Kasumi-1 (cell line): ENCODE data around the gene VIM.

Experiments
- DNase-seq, 2 experiments: peaks; one replicate each; lab custom pipeline; 2025; lab: John Stamatoyannopoulos, UW

VIM gene

DNA sequence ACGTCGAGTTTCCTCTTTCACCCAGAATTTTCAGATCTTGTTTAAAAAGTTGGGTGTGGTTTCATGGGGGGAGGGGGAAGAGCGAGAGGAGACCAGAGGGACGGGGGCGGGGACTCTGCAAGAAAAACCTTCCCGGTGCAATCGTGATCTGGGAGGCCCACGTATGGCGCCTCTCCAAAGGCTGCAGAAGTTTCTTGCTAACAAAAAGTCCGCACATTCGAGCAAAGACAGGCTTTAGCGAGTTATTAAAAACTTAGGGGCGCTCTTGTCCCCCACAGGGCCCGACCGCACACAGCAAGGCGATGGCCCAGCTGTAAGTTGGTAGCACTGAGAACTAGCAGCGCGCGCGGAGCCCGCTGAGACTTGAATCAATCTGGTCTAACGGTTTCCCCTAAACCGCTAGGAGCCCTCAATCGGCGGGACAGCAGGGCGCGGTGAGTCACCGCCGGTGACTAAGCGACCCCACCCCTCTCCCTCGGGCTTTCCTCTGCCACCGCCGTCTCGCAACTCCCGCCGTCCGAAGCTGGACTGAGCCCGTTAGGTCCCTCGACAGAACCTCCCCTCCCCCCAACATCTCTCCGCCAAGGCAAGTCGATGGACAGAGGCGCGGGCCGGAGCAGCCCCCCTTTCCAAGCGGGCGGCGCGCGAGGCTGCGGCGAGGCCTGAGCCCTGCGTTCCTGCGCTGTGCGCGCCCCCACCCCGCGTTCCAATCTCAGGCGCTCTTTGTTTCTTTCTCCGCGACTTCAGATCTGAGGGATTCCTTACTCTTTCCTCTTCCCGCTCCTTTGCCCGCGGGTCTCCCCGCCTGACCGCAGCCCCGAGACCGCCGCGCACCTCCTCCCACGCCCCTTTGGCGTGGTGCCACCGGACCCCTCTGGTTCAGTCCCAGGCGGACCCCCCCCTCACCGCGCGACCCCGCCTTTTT lies at the start of gene VIM:
TSS of gene VIM (plus strand) at position 151 of the 925 bp plus-strand sequence. CDS start 1,182 bp downstream, outside the sequence.
- DNase-seq, result peak; percentile 73 to 80

GRCh38 chr10:17179002-17179401 lies 49.0 kb upstream of the VIM start:
- no peak for DNase-seq

DNA sequence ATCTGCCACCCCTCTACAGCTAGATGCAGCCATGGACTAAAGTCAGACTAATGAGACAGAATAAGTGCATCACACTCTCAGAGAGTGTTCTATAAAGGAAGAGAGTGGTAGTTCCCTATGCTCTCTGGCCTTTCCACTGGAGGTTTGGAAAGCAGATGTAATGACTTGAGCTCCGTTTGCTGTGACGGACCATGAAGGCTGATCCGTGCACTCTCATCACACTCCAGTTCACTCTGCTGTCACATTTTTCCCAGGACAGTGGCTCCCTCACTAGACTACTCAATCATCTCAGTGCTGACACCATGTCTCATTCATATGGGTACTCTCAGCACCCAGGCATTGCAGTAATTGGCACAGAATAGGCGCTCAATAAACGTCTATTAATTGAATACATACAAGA lies 46.9 kb upstream of the VIM start:
- no peak for DNase-seq

DNA sequence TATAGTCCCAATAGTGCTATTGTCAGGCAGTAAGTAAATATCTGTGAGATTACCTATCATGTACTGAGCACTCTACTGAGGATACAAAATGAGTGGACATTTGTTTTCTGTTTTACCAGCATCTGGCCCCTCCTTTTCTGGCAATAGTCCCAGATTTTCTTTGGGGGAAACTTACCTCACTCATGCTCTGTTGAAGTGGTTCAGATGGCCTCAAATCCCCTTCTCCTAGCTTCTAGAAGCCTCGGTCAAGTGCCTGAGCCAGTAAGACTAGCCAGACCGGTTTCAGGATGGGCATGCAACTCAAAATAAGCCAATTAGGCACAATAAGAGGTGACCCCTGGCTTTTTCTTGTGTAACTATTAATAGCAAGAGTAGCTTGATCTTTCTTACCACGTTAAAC lies 46.3 kb upstream of the VIM start:
- no peak for DNase-seq

DNA sequence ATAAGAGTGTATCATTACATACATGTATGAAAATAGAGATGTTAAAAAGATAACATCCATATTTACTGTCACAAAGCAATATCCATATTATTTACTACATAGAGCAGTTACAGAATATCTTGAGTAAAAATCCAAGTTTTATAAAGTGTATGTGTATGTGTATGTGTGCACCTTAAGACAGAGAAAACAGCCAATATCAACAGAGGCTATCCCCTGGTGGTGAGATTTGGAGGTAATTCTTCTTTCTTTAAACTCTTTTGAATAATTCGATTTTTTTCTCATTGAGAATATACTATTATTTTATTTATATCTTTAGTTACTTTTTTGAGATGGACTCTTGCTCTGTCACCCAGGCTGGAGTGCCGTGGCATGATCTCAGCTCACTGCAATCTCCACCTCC lies 44.9 kb upstream of the VIM start:
- DNase-seq, result no peak

- no peak for DNase-seq
Observed at GRCh38 chr10:17185873-17186272, 42.2 kb upstream of the VIM start.

- no peak for DNase-seq
Observed at GRCh38 chr10:17188644-17189172, 39.3 kb upstream of the VIM start.

DNA sequence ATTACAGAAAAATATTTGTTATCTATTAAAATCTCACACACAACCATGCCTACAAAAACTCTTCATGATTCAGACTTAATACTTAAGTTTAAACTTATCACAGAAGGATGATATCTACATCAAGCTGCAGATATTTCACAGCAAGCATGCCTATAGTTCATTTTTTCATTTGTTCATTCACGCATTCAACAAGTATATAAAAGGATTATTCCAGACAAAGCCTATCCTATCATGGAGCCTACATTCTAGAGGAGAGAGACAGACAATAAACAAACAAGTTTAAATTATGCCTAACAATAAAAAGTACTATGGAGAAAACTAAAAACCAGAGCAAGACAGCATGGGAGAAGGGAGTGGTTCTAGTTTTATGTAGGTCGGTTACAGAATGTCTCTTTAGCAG lies 37.4 kb upstream of the VIM start:
- DNase-seq, result no peak

DNA sequence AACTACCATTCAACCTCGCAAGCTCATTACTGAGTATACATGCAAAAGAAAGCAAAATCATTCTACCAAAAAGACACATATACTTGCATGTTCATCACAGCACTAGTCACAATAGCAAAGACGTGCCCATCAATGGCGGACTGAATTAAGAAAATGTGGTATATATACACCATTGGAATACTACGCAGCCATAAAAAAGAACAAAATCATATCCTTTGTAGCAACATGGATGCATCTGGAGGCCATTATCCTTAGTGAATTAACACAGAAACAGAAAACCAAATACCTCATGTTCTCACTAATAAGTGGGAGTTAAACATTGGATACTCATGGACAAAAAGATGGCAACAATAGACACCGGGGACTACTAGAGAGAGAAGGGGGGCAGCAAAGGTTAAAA lies 33.0 kb upstream of the VIM start:
- no peak for DNase-seq

DNA sequence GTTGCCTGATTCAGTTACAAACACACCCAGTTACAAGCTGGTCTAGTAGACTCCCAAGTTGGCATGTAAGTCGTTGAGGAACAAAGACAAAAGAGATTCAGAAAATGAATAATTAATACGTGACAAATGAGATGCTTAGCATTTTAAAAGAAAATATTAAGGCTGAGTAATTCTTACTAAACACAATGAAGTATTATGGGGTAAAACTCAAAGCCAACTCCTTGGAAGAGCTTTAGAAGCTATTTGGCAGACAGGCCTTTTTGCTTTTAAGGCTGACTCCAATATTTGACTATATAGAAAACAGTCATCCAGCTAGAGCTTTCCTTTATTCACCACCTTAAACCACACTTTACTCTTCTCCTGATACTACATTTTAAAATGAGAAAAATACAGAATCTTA lies 32.0 kb upstream of the VIM start:
- DNase-seq, result no peak

GRCh38 chr10:17196573-17196972 lies 31.5 kb upstream of the VIM start:
- DNase-seq, result no peak

GRCh38 chr10:17199351-17199804 lies 28.7 kb upstream of the VIM start:
- DNase-seq, result no peak

DNA sequence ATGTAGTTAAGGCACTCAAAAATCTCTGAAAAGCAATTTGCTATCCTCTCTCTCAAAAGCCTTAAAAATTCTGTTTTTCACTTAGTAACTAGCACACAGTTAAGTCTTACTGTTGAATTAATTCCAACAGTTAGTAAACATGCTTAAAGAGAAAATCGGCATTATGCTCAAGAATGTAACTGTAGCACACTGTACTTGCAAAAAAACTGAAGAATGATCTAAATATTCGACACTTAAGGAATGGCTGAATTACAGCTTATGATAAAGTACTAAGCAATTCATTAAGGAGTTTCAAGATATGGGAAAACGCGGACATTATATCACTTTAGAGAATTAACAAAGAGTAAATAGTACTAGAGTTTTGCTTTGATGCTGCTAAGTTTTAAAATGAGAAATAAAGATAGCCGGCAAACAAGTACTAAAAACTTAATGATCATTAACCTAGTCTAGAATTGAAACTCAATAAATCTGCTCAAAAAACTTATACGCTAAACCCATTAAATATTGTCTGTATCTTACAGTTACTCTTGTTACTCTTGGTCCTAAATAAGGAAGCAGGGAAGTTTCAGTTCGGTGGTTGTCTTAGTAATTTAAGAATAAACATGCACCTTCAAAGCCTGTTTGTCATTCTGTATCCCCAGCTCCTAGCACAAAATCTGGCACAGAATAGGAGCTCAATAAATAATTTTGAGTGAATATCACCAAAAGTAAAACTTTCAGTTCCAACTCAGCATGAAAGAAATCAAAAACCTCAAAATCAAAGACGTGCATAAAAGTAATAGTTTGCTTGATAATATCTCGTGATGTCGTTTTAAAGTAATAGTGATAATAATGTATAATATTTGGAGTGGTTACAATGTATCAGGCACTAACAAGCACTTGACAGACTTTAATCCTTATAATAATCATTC lies 27.8 kb upstream of the VIM start:
- DNase-seq, result peak; percentile 39 to 46

DNA sequence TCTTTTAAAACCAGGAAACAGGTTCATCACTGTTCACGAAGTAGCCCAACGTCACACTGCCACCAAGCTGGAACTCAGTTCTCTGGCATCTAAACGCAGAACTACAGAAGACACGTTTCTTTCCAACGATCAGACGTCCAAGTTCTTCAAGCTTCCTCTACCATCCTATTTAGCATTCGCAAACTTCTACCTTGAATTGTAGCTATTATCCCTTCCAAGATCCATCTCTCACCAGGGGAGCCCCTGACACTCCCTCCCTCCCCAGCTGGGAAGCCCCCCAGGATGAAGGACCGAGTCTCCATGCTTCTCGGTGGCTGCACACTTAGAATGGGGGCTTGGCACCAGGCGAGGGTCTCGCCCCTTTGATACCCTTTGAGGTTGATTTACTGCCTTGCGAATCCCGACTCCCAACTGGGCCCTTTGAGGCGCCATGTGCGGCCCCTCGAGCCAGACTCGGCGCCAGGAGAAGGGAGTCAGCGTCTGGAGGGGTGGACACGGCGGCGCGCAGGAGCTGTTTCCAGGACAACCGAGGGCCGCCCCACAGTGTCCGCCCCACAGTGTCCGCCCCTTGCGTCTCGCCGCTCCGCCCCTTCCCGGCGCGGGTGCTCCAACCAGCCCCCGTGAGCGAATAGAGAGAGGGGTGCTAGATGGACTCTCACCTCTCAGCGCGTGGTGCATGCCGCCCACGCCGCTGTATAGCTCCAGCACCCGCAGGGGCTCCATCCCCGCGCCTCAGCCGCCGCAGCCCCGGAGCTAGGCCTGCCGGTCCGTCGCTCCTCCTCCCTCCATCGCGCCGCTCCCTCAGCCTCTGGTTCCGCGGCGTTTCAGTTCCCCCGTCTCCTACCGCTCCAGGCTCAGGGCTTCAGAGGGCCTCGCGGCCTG lies 26.9 kb upstream of the VIM start, which contains the start of gene TRDMT1:
TSS of gene TRDMT1 (minus strand) at position 761 of the 882 bp plus-strand sequence. CDS start at position 723, 38 bp downstream.
- DNase-seq, result peak; percentile 87 to 88

DNA sequence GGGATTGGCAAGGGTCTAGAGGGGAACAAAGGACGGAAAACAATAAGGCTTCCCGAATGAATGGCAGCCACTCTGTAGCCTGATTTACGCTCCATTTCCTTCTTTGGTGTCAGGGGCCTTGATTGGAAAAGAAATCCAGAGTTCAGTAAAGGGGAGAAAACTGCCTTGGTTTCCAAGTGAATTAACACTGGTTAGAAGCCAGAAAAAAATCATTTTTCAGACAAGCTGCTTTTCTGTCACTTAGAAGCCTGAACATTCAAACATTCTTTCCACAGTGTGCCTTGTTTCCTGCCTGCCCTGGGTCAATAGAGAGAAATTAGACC lies 26.3 kb upstream of the VIM start:
- no peak for DNase-seq

DNA sequence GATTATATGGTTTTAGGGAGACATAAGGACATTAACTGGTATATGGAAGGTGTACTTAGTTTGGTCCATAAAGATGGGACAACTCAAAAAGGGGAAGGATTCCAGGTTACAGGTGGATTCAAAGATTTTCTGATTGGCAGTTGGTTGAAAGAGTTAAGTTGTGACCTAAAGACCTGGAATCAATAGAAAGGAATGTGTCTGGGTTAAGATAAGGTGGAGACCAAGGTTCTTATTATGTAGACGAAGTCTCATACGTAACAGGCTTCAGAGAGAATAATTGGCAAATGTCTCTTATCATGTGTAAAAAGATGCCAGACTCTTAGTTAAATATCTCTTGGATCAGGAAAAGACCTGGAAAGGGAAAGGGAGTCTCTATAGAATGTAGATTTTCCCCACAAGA lies 25.5 kb upstream of the VIM start:
- no peak for DNase-seq

- DNase-seq, result no peak
Observed at GRCh38 chr10:17202999-17203398, 25.0 kb upstream of the VIM start.

GRCh38 chr10:17203416-17203815 lies 24.6 kb upstream of the VIM start:
- DNase-seq, result no peak

GRCh38 chr10:17206210-17206709 lies 21.8 kb upstream of the VIM start:
- DNase-seq, result peak; percentile 78 to 82

DNA sequence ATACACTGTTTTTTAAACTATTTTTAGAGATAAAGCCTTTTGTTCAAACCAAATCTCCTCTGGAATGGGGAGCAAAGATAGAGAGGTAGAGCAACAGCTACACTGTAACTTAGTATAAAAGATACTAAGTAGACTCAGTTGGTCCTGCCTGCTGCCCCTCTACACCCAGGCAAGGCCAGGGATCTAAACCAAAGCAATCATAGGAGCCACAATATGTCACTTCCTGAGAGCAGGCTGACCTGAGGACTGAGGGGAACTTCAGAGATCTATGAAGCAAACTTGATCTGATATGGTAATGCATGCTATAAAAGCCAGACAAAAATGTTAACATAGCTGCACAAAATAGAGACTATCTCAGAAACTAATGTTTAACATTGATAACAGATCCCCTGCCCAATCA lies 19.6 kb upstream of the VIM start:
- DNase-seq, result no peak

DNA sequence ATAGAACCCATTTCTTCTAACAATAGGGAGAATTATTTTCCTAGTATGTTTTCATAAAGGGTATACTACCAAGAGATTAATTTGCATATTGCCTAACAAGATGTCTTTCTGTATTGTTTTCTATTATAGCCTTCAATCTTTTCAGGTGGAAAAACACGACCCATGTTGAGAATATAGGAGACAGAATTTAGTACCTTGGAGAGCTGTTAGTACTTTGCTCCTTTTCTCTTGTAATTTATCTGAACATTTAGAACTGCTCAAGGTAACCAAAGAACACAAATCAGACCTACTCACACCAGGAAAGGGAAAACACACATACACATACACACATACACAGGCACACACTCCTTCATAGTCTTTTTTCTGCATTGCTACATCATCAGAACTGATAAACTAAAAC lies 18.7 kb upstream of the VIM start:
- DNase-seq, result peak in 1 of 2 experiments; percentile 9
